Stimulated activated CD8-positive, alpha-beta memory T cell treated with anti-CD3 and anti-CD28 coated beads, Interleukin-7, amount 100 ng/mL, for 24 hours (primary cell): Measurements from ENCODE around the gene TESK2.

Experiments used
- DNase-seq: peaks from one replicate; pipeline ENCODE4 v3.0.0-alpha.2; 2020; ENCODE audit warnings: low read depth

TESK2 gene

GRCh38 chr1:45337630-45338325, 153.2 kb downstream of the TESK2 start:
- no peak for DNase-seq

GRCh38 chr1:45335855-45336324, 155.1 kb downstream of the TESK2 start:
- no peak for DNase-seq

GRCh38 chr1:45334308-45335245, 156.4 kb downstream of the TESK2 start:
- DNase-seq = no peak

GRCh38 chr1:45332346-45332720, 158.6 kb downstream of the TESK2 start:
- DNase-seq = no peak

- no peak for DNase-seq
Observed at GRCh38 chr1:45331436-45332345, 159.3 kb downstream of the TESK2 start.

- DNase-seq = no peak
Observed at GRCh38 chr1:45329445-45329844, 161.5 kb downstream of the TESK2 start.

GRCh38 chr1:45328680-45329079, 162.3 kb downstream of the TESK2 start:
- no peak for DNase-seq

GRCh38 chr1:45327644-45328515, 163.1 kb downstream of the TESK2 start:
- DNase-seq = no peak

- DNase-seq = peak; percentile 51
Observed at GRCh38 chr1:45326627-45327623, 164.0 kb downstream of the TESK2 start, which contains the start of gene HPDL. Gene HPDL, plus strand, starts transcription at chr1:45326895. Its CDS starts 254 bp downstream, at chr1:45327149.

GRCh38 chr1:45325851-45326506, 165.0 kb downstream of the TESK2 start:
- no peak for DNase-seq

- no peak for DNase-seq
Observed at GRCh38 chr1:45322486-45323040, 168.4 kb downstream of the TESK2 start.

GRCh38 chr1:45321444-45321843, 169.5 kb downstream of the TESK2 start:
- no peak for DNase-seq

GRCh38 chr1:45319761-45320160, 171.2 kb downstream of the TESK2 start:
- DNase-seq = no peak

- DNase-seq = no peak
Observed at GRCh38 chr1:45317166-45317565, 173.8 kb downstream of the TESK2 start.

GRCh38 chr1:45314266-45314665, 176.7 kb downstream of the TESK2 start:
- no peak for DNase-seq

- DNase-seq = no peak
Observed at GRCh38 chr1:45306905-45307304, 184.1 kb downstream of the TESK2 start.

- DNase-seq = no peak
Observed at GRCh38 chr1:45306319-45306718, 184.6 kb downstream of the TESK2 start.

- DNase-seq = no peak
Observed at GRCh38 chr1:45305231-45305630, 185.7 kb downstream of the TESK2 start.
